Retina (tissue), 1 donor: ENCODE data around the gene RNMT.

ENCODE experiments used
- DNase-seq: peaks from one replicate; pipeline ENCODE4 v3.0.0-alpha.2; 2016

Gene RNMT

DNA sequence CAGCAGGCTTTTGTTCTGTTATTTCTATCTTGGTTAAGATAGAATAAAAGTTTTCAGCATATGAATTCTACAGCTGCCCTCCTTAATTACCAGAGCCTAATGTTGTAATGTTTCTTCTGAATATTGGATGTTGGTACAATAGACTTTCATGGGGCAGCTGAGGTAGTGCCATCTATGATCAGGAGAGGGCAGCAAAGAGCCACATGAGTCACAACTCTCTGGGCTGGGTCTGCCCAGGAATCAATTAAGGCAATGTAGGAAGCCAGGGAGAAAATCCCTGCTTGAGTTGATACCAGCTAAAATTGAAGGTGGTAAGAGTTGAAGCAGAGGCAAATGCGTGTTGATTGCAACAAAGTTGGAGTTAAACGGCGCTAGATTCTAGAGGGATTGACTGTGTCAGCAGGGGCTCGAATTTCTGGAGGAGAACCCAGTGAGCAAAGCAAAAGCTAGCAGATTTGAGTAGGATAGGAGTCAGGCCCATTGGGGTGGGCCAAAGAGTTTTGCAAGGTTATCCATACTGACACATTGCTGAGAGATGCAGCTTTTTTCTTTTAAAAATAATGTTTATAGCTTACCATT, 86.9 kb downstream of the RNMT start:
- peak; percentile 73 for DNase-seq
